Stimulated activated CD4-positive, alpha-beta T cell treated with anti-CD3 and anti-CD28 coated beads, Interleukin-4, amount 100 ng/mL, for 1 hour (primary cell): ENCODE results near the gene ZRANB2.

Source experiments
- DNase-seq: peaks from one replicate; pipeline ENCODE4 v3.0.0-alpha.2; 2020

The ZRANB2 gene

DNA sequence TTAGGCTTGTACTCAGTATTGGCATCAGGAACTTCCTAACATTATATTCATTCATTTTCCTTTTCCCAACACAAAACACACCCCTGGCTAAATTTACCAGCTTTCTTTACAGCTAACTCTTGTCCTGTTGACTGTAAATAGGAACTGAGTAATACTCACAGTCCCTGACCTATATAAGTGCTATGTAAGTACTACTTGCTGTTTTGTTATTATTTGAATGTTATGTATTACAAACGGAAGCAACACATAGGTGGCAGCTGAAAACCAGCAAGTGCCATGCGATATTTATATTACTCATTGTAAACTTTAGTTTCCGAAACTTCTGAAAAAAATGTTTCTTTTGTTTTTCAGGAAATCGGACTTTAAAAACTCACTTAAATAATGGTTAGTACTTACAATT, 54.7 kb downstream of the ZRANB2 start:
- no peak for DNase-seq

GRCh38 chr1:71023515-71023914, 57.3 kb downstream of the ZRANB2 start:
- DNase-seq: no peak

- no peak for DNase-seq
Measured at GRCh38 chr1:71019233-71019969, 61.4 kb downstream of the ZRANB2 start.

DNA sequence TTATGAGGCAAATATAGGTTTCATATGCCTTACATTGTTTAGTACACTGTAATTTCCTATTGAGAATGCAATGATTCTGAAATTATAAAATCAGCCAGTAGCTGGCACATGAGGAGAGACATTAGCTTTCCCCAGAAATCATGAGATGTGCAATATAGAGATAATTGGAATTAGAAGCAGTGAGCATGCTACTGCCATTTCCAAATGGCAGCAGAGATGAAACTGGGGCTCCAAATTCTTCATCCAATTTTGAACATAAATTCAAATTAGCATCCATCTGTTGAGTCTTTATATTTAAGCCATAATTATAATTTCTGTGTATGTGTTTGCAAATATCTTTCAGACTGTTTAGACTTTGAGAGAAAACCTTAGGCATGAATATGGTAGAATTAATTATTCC, 62.0 kb downstream of the ZRANB2 start:
- no peak for DNase-seq

- no peak for DNase-seq
Measured at GRCh38 chr1:71015745-71016144, 65.1 kb downstream of the ZRANB2 start.

DNA sequence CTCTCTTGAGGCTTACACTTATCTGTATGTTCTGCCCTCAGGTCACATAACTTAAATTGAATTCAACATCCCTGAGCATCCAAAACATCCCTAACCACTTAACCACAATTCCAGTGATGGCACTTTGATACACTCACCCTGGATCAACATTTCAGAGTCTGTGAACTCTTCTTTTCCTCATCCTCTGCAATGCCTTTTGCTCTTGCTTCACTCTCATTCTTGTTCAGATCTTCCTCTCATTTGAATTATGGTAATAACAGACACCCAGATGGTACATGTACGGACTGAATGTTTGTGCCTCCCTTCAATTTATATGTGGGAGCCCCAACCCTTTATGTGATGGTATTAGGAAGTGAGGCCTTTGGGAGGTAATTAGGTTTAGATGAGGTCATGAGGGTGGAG, 66.7 kb downstream of the ZRANB2 start:
- no peak for DNase-seq
